Head of caudate nucleus (tissue), 42 donors: ENCODE results near the gene NKX6-2.
"Not testable (repeated sequence)": the region's sequence is repeated elsewhere in the genome, so short reads cannot be mapped to it uniquely, and the experiment has no call there.

Experiments used
- DNase-seq, 42 donors: peaks; one replicate each; pipeline versions ENCODE4 v3.0.0 to v3.0.0-alpha.2; 2020 to 2021; ENCODE audit warnings: mixed read lengths in 7 of 42
- intact Hi-C: fragments of 100-400 bp; cut with DNase I; formaldehyde crosslinking; loops from one replicate; pipeline ENCODE4 v1.15.0; 2022

Gene NKX6-2

GRCh38 chr10:132785723-132786475 lies at the start of gene NKX6-2:
Gene NKX6-2 (minus strand): TSS chr10:132786147. CDS start chr10:132785948, 199 bp downstream.
- intact Hi-C loops = loop anchor here (5.0 kb wide), 2 partner anchors 49 to 134 kb away; no protein-coding TSS in a partner anchor
- DNase-seq = peak in 36 of 42 donors; percentile 43 to 89 (median 73)

- intact Hi-C loops = no loop called here
- DNase-seq = peak in 3 of 42 donors; percentile 6 to 31 (median 23)
Measured at GRCh38 chr10:132834891-132835847, 49.2 kb upstream of the NKX6-2 start.

GRCh38 chr10:132834311-132834761 lies 48.4 kb upstream of the NKX6-2 start:
- peak in 3 of 42 donors; percentile 8 to 30 (median 22) for DNase-seq
- intact Hi-C loops = no loop called here

- peak in 5 of 42 donors; percentile 10 to 37 (median 28) for DNase-seq
- intact Hi-C loops = no loop called here
Measured at GRCh38 chr10:132833421-132834111, 47.6 kb upstream of the NKX6-2 start.

- DNase-seq = peak in 6 of 42 donors; percentile 6 to 35 (median 18)
- intact Hi-C loops = no loop called here
Measured at GRCh38 chr10:132832186-132832969, 46.4 kb upstream of the NKX6-2 start.

GRCh38 chr10:132829403-132829802 lies 43.5 kb upstream of the NKX6-2 start:
- peak in 6 of 42 donors; percentile 6 to 34 (median 14) for DNase-seq
- intact Hi-C loops = no loop called here

- intact Hi-C loops = no loop called here
- peak in 9 of 42 donors; percentile 6 to 42 (median 21) for DNase-seq
Measured at GRCh38 chr10:132828681-132829080, 42.7 kb upstream of the NKX6-2 start.

- DNase-seq = peak in 6 of 42 donors; percentile 6 to 32 (median 10)
- intact Hi-C loops = no loop called here
Measured at GRCh38 chr10:132827861-132828539, 42.1 kb upstream of the NKX6-2 start.

GRCh38 chr10:132827423-132827789 lies 41.5 kb upstream of the NKX6-2 start:
- DNase-seq = peak in 5 of 42 donors; percentile 3 to 20 (median 5)
- intact Hi-C loops = no loop called here

GRCh38 chr10:132826524-132827422 lies 40.8 kb upstream of the NKX6-2 start:
- DNase-seq = peak in 6 of 42 donors; percentile 1 to 33 (median 15)
- intact Hi-C loops = no loop called here

- peak in 6 of 42 donors; percentile 0 to 31 (median 4) for DNase-seq
- intact Hi-C loops = not testable (repeated sequence)
Measured at GRCh38 chr10:132825783-132826523, 40.0 kb upstream of the NKX6-2 start.

- intact Hi-C loops = no loop called here
- DNase-seq = peak in 4 of 42 donors; percentile 10 to 30 (median 20)
Measured at GRCh38 chr10:132820056-132820455, 34.1 kb upstream of the NKX6-2 start.

GRCh38 chr10:132817701-132818211 lies 31.8 kb upstream of the NKX6-2 start:
- DNase-seq = peak in 6 of 42 donors; percentile 6 to 38 (median 9)
- intact Hi-C loops = no loop called here

GRCh38 chr10:132816718-132817117 lies 30.8 kb upstream of the NKX6-2 start:
- DNase-seq = peak in 4 of 42 donors; percentile 13 to 34 (median 24)
- intact Hi-C loops = no loop called here

- intact Hi-C loops = no loop called here
- peak in 4 of 42 donors; percentile 8 to 23 (median 17) for DNase-seq
Measured at GRCh38 chr10:132815168-132815857, 29.4 kb upstream of the NKX6-2 start.
